ENCODE measurements around the gene ADIPOR2.

The ADIPOR2 gene

GRCh38 chr12:1650260-1650977, 40.5 kb upstream of the ADIPOR2 start:
- ATAC-seq (ENCODE audit: low read depth): no peak
- Histone ChIP-seq H3K9me3 (ENCODE audit: severe bottlenecking) (no peaks in the 10 kb centered on the region), H3K36me3 (ENCODE audit: low read depth) (no peaks in the 10 kb centered on the region), H3K27me3 (ENCODE audit: insufficient read depth, poor library complexity, severe bottlenecking) (no peaks in the 10 kb centered on the region), H3K4me1 (ENCODE audit: insufficient read depth, poor library complexity, severe bottlenecking) (no peaks in the 10 kb centered on the region), H3K27ac (ENCODE audit: poor library complexity, severe bottlenecking) (no peak overlapping the region), H3K4me3 (ENCODE audit: severe bottlenecking) (no peak overlapping the region)
- DNase-seq (ENCODE audit: low spot score): no peak
- no peak for TF ChIP-seq CTCF (IDR thresholded peaks at IDR 0.05; ENCODE audit: poor library complexity, severe bottlenecking)

GRCh38 chr12:1650978-1651361, 39.9 kb upstream of the ADIPOR2 start:
- DNase-seq (ENCODE audit: low spot score) (no peak), ATAC-seq (ENCODE audit: low read depth) (no peak)
- H3K4me3 ChIP-seq (ENCODE audit: severe bottlenecking): no peak overlapping the region
- H3K4me1 ChIP-seq (ENCODE audit: insufficient read depth, poor library complexity, severe bottlenecking): no peaks in the 10 kb centered on the region
- no peaks in the 10 kb centered on the region for H3K9me3 ChIP-seq (ENCODE audit: severe bottlenecking)
- no peak overlapping the region for H3K27ac ChIP-seq (ENCODE audit: poor library complexity, severe bottlenecking)
- no peak for TF ChIP-seq CTCF (IDR thresholded peaks at IDR 0.05; ENCODE audit: poor library complexity, severe bottlenecking)
- no peaks in the 10 kb centered on the region for H3K36me3 ChIP-seq (ENCODE audit: low read depth)
- no peaks in the 10 kb centered on the region for H3K27me3 ChIP-seq (ENCODE audit: insufficient read depth, poor library complexity, severe bottlenecking)

GRCh38 chr12:1651946-1652345, 38.9 kb upstream of the ADIPOR2 start:
- H3K4me3 ChIP-seq (ENCODE audit: severe bottlenecking): no peak overlapping the region
- no peaks in the 10 kb centered on the region for H3K27me3 ChIP-seq (ENCODE audit: insufficient read depth, poor library complexity, severe bottlenecking)
- H3K9me3 ChIP-seq (ENCODE audit: severe bottlenecking): no peaks in the 10 kb centered on the region
- TF ChIP-seq CTCF (IDR thresholded peaks at IDR 0.05; ENCODE audit: poor library complexity, severe bottlenecking): no peak
- H3K27ac ChIP-seq (ENCODE audit: poor library complexity, severe bottlenecking): no peak overlapping the region
- DNase-seq (ENCODE audit: low spot score): no peak
- no peaks in the 10 kb centered on the region for H3K4me1 ChIP-seq (ENCODE audit: insufficient read depth, poor library complexity, severe bottlenecking)
- ATAC-seq (ENCODE audit: low read depth): no peak
- no peaks in the 10 kb centered on the region for H3K36me3 ChIP-seq (ENCODE audit: low read depth)

GRCh38 chr12:1655225-1655788, 35.6 kb upstream of the ADIPOR2 start:
- Histone ChIP-seq H3K27ac (ENCODE audit: poor library complexity, severe bottlenecking) (no peak overlapping the region), H3K36me3 (ENCODE audit: low read depth) (no peaks in the 10 kb centered on the region), H3K27me3 (ENCODE audit: insufficient read depth, poor library complexity, severe bottlenecking) (no peaks in the 10 kb centered on the region), H3K4me3 (ENCODE audit: severe bottlenecking) (no peak overlapping the region), H3K4me1 (ENCODE audit: insufficient read depth, poor library complexity, severe bottlenecking) (peaks cover 6% of the 10 kb centered on the region), H3K9me3 (ENCODE audit: severe bottlenecking) (no peaks in the 10 kb centered on the region)
- ATAC-seq (ENCODE audit: low read depth) (peak; percentile 34; the same call in 2 of the 3 replicates), DNase-seq (ENCODE audit: low spot score) (no peak)
- no peak for TF ChIP-seq CTCF (IDR thresholded peaks at IDR 0.05; ENCODE audit: poor library complexity, severe bottlenecking)

- ATAC-seq (ENCODE audit: low read depth): no peak
Observed at GRCh38 chr12:1656902-1657301, 34.0 kb upstream of the ADIPOR2 start.

More at GRCh38 chr12:1656902-1657301, 34.0 kb upstream of the ADIPOR2 start:
- no peak for TF ChIP-seq CTCF (IDR thresholded peaks at IDR 0.05; ENCODE audit: poor library complexity, severe bottlenecking)
- Histone ChIP-seq H3K36me3 (ENCODE audit: low read depth) (no peaks in the 10 kb centered on the region), H3K9me3 (ENCODE audit: severe bottlenecking) (no peaks in the 10 kb centered on the region), H3K4me1 (ENCODE audit: insufficient read depth, poor library complexity, severe bottlenecking) (peaks cover 15% of the 10 kb centered on the region), H3K27me3 (ENCODE audit: insufficient read depth, poor library complexity, severe bottlenecking) (no peaks in the 10 kb centered on the region), H3K4me3 (ENCODE audit: severe bottlenecking) (no peak overlapping the region), H3K27ac (ENCODE audit: poor library complexity, severe bottlenecking) (no peak overlapping the region)
- DNase-seq (ENCODE audit: low spot score): no peak

Data from RWPE2 (cell line).